Brain microvascular endothelial cell (primary cell): ENCODE results near the gene KRTAP4-4.

Experiments used
- DNase-seq: peaks from one replicate; pipeline ENCODE4 v3.0.0-alpha.2; 2020
- H3K27ac ChIP-seq: fragments of 250-450 bp; sonication (Bioruptor Pico); 2 replicates; pipeline ENCODE4 v1.5.1; 2020; ENCODE audit warnings: mild to moderate bottlenecking, moderate library complexity
- H3K27me3 ChIP-seq: fragments of 250-450 bp; sonication (Bioruptor Pico); replicated peaks from 2 replicates; pipeline ENCODE4 v1.5.1; 2020; ENCODE audit warnings: mild to moderate bottlenecking
- H3K36me3 ChIP-seq: fragments of 250-450 bp; sonication (Bioruptor Pico); replicated peaks from 2 replicates; pipeline ENCODE4 v1.5.1; 2020; ENCODE audit warnings: mild to moderate bottlenecking
- H3K4me3 ChIP-seq: 2 replicates; pipeline ENCODE4 v1.5.1; 2011; ENCODE audit warnings: low read depth, mild to moderate bottlenecking, control low read depth, low read length, moderate library complexity
- in situ Hi-C: cut with HindIII; loops from 2 replicates; pipeline ENCODE4 v1.10.0; 2017; ENCODE audit warnings: low sequenced_read_pairs, low pct_ligation_motif_present
- TF ChIP-seq, protein P1 (sequence below): IDR thresholded peaks from 2 replicates; pipeline ENCODE4 v1.5.1; 2011; ENCODE audit warnings: low read depth, mild to moderate bottlenecking, moderate library complexity, low read length, control low read depth, inconsistent platforms; ENCODE audit errors: missing control alignments

Gene KRTAP4-4

DNA sequence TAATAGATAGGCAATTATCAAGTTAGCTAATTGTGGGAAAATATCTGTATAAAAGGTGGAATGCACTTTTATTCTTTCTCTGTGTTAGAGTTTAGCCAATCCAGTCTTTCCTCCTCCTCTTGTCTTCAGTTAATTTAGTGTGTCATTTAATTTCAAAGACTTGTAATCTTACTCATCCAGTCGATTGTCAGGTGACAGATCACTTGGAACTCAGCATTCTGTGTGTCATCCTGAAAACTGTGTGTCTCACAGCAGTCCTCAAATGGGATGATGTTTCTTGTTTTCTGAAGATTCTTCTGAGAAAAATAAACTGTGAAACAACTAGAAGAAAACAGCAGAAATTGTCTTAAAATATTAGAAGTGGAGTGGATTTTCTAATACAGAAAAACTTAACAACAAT, 24.5 kb upstream of the KRTAP4-4 start:
- in situ Hi-C loops: no loop called here
- H3K27me3 ChIP-seq: no peaks in the 10 kb centered on the region
- H3K36me3 ChIP-seq: no peaks in the 10 kb centered on the region
- TF ChIP-seq, protein P1, sequence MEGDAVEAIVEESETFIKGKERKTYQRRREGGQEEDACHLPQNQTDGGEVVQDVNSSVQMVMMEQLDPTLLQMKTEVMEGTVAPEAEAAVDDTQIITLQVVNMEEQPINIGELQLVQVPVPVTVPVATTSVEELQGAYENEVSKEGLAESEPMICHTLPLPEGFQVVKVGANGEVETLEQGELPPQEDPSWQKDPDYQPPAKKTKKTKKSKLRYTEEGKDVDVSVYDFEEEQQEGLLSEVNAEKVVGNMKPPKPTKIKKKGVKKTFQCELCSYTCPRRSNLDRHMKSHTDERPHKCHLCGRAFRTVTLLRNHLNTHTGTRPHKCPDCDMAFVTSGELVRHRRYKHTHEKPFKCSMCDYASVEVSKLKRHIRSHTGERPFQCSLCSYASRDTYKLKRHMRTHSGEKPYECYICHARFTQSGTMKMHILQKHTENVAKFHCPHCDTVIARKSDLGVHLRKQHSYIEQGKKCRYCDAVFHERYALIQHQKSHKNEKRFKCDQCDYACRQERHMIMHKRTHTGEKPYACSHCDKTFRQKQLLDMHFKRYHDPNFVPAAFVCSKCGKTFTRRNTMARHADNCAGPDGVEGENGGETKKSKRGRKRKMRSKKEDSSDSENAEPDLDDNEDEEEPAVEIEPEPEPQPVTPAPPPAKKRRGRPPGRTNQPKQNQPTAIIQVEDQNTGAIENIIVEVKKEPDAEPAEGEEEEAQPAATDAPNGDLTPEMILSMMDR: no peak
- H3K27ac ChIP-seq: no peak overlapping the region
- no peak for DNase-seq
- no peak overlapping the region for H3K4me3 ChIP-seq

DNA sequence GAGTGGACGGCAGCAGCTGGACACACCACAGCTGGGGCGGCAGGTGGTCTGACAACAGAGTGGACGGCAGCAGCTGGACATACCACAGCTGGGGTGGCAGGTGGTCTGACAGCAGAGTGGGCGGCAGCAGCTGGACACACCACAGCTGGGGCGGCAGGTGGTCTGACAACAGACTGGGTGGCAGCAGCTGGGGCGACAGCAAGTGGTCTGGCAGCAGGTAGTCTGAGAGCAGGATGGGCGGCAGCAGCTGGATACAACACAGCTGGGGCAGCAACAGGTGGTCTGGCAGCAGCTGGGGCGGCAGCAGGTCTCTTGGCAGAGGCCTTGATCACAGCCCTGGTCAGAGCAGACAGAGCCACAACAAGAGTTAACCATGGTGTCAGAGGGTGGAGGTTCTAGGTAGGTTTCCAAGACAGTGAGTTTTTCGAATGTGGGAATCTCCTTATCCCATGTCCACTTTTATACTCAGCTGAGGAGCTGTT, 24.0 kb upstream of the KRTAP4-4 start, which contains the start of gene KRTAP4-1:
TSS of gene KRTAP4-1 (minus strand) at position 432 of the 482 bp plus-strand sequence. CDS start at position 375, 57 bp downstream.
- DNase-seq: no peak
- Histone ChIP-seq H3K4me3 (no peak within 1 kb of the TSS), H3K27ac (no peak within 1 kb of the TSS), H3K27me3 (no peaks in the 10 kb centered on the region), H3K36me3 (no peaks in the 10 kb centered on the region)
- in situ Hi-C loops: no loop called here
- TF ChIP-seq, protein P1: no peak

GRCh38 chr17:41178843-41179616, 18.5 kb upstream of the KRTAP4-4 start:
- Histone ChIP-seq H3K36me3 (no peaks in the 10 kb centered on the region), H3K27ac (no peak overlapping the region), H3K27me3 (no peaks in the 10 kb centered on the region), H3K4me3 (no peak overlapping the region)
- in situ Hi-C loops: no loop called here
- TF ChIP-seq, protein P1: no peak
- no peak for DNase-seq

DNA sequence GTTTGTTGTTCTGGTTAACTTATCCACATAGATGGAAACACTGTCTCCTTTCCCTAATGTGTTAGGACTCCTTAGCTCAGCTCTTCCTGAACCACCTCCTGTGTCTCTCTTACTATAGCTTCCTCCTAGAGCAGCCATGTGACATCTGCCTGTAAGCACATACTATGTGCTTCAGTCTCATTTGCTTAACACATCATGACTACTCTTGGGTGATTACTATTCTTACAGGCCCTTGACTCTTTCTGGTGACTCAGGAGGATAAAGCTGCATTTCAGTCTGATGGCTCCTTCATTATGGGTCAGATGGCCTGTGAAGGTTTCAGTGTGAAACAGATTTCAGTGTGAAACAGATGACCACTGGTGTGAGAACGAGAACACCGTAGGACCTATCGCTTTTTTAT, 17.8 kb upstream of the KRTAP4-4 start:
- no peak overlapping the region for H3K4me3 ChIP-seq
- H3K27me3 ChIP-seq: no peaks in the 10 kb centered on the region
- H3K36me3 ChIP-seq: no peaks in the 10 kb centered on the region
- in situ Hi-C loops: no loop called here
- peak; percentile 9 for DNase-seq
- H3K27ac ChIP-seq: no peak overlapping the region
- TF ChIP-seq, protein P1: no peak

DNA sequence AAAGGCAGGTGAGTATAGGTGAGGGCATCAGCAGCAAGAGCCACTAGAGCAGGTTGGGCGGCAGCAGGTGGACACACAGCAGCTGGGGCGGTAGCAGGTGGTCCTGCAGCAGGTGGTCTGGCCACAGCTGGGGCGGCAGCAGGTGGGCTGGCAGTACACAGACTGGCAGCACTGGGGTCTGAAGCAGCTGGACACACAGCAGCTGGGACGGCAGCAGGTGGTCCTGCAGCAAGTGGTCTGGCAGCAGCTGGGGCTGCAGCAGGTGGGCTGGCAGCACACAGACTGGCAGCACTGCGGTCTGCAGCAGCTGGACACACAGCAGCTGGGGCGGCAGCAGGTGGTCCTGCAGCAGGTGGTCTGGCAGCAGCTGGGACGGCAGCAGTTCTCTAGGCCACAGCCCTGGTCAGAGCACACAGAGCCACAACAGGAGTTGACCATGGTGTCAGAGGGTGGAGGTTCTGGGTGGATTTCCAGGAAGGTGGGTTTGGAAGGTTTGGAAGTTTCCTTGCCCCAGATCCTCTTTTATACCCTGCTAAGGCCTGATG, 17.3 kb upstream of the KRTAP4-4 start, which contains the start of gene KRTAP4-2:
TSS of gene KRTAP4-2 (minus strand) at position 495 of the 545 bp plus-strand sequence. CDS start at position 438, 57 bp downstream.
- in situ Hi-C loops: no loop called here
- Histone ChIP-seq H3K36me3 (no peaks in the 10 kb centered on the region), H3K27ac (no peak within 1 kb of the TSS), H3K4me3 (no peak within 1 kb of the TSS), H3K27me3 (no peaks in the 10 kb centered on the region)
- TF ChIP-seq, protein P1: no peak
- DNase-seq: no peak
